ENCODE results near the gene GALNT13.

The GALNT13 gene

DNA sequence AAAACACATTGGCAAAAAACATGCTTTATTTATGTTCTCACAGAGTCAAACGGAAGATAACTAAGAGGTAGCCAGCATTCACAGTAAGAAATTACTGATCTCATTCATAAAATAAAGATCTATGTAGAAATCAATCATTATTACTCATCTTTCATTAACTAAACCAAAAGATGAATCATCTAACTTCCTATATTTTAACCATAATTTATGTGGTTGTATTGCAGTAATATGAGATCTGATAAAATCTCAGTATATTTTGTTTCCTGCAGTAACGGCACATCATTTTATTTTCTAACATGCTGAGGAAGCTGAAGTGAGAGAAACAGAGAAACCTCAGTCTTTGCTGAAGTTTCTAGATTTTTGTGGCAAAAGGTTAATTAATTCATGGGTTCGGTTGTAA is 375.8 kb downstream of the GALNT13 start:
- Histone ChIP-seq H3K79me2 (ENCODE audit: insufficient read depth, low read depth) (no peaks in the 10 kb centered on the region), H4K20me1 (ENCODE audit: insufficient read depth) (no peaks in the 10 kb centered on the region), H2AFZ (ENCODE audit: low read depth) (no peak overlapping the region), H3K27ac (no peak overlapping the region), H3K4me1 (ENCODE audit: low read depth, poor library complexity, severe bottlenecking) (no peaks in the 10 kb centered on the region), H3K9ac (no peak overlapping the region), H3K4me2 (no peak overlapping the region), H3K36me3 (ENCODE audit: insufficient read depth) (no peaks in the 10 kb centered on the region), H3K27me3 (ENCODE audit: insufficient read depth, low read depth) (no peaks in the 10 kb centered on the region), H3K4me3 (IDR thresholded peaks at IDR 0.05; ENCODE audit: insufficient read depth, low read depth, low read length) (no peak overlapping the region)
- TF ChIP-seq, protein P1, sequence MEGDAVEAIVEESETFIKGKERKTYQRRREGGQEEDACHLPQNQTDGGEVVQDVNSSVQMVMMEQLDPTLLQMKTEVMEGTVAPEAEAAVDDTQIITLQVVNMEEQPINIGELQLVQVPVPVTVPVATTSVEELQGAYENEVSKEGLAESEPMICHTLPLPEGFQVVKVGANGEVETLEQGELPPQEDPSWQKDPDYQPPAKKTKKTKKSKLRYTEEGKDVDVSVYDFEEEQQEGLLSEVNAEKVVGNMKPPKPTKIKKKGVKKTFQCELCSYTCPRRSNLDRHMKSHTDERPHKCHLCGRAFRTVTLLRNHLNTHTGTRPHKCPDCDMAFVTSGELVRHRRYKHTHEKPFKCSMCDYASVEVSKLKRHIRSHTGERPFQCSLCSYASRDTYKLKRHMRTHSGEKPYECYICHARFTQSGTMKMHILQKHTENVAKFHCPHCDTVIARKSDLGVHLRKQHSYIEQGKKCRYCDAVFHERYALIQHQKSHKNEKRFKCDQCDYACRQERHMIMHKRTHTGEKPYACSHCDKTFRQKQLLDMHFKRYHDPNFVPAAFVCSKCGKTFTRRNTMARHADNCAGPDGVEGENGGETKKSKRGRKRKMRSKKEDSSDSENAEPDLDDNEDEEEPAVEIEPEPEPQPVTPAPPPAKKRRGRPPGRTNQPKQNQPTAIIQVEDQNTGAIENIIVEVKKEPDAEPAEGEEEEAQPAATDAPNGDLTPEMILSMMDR (conservative IDR thresholded peaks at IDR 0.05; ENCODE audit: low read depth, low read length): no peak

DNA sequence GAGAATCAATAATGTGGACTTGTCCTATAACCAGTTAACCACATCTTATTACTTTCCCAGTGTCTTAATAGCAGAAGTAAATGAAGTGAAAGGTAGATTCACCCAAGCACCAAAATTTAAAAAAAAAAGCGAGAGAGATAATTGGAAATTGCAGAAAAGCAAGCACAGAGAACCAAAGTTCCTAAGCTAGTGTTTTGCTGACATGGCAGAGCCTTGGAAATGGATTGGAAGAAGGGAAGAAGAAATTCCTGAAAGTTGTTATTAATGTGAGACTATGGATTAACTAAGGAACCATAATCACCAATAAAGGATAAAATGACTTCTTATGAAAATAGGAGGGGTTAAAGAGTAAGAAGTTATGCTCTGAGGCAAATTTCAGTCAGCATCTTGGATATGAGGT is 384.4 kb downstream of the GALNT13 start:
- Histone ChIP-seq H4K20me1 (ENCODE audit: insufficient read depth) (no peaks in the 10 kb centered on the region), H3K79me2 (ENCODE audit: insufficient read depth, low read depth) (no peaks in the 10 kb centered on the region), H3K36me3 (ENCODE audit: insufficient read depth) (no peaks in the 10 kb centered on the region), H3K4me1 (ENCODE audit: low read depth, poor library complexity, severe bottlenecking) (no peaks in the 10 kb centered on the region), H2AFZ (ENCODE audit: low read depth) (no peak overlapping the region), H3K4me3 (IDR thresholded peaks at IDR 0.05; ENCODE audit: insufficient read depth, low read depth, low read length) (no peak overlapping the region), H3K9ac (no peak overlapping the region), H3K4me2 (no peak overlapping the region), H3K27me3 (ENCODE audit: insufficient read depth, low read depth) (no peaks in the 10 kb centered on the region), H3K27ac (no peak overlapping the region)
- TF ChIP-seq, protein P1 (conservative IDR thresholded peaks at IDR 0.05; ENCODE audit: low read depth, low read length): no peak

DNA sequence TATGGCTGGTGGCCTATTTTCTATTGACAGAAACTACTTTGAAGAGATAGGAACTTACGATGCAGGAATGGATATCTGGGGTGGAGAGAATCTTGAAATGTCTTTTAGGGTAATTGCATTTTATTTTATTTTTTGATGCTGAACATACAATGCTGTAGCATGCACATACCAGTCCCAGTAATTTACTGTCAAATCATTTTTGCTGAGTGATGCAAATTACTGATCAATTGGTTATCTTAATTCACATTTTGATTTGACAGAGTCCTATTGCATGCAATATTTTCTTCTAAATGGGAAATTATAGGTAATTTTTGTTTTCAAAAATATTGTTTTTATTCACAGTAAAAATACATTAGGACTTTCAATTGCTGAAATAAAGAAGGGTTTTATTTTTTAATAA is 387.3 kb downstream of the GALNT13 start:
- no peaks in the 10 kb centered on the region for H3K36me3 ChIP-seq (ENCODE audit: insufficient read depth)
- H3K79me2 ChIP-seq (ENCODE audit: insufficient read depth, low read depth): no peaks in the 10 kb centered on the region
- no peak overlapping the region for H3K27ac ChIP-seq
- H3K4me1 ChIP-seq (ENCODE audit: low read depth, poor library complexity, severe bottlenecking): no peaks in the 10 kb centered on the region
- TF ChIP-seq, protein P1 (conservative IDR thresholded peaks at IDR 0.05; ENCODE audit: low read depth, low read length): no peak
- no peaks in the 10 kb centered on the region for H3K27me3 ChIP-seq (ENCODE audit: insufficient read depth, low read depth)
- no peaks in the 10 kb centered on the region for H4K20me1 ChIP-seq (ENCODE audit: insufficient read depth)
- no peak overlapping the region for H3K4me2 ChIP-seq
- no peak overlapping the region for H2AFZ ChIP-seq (ENCODE audit: low read depth)
- no peak overlapping the region for H3K4me3 ChIP-seq (IDR thresholded peaks at IDR 0.05; ENCODE audit: insufficient read depth, low read depth, low read length)
- no peak overlapping the region for H3K9ac ChIP-seq

DNA sequence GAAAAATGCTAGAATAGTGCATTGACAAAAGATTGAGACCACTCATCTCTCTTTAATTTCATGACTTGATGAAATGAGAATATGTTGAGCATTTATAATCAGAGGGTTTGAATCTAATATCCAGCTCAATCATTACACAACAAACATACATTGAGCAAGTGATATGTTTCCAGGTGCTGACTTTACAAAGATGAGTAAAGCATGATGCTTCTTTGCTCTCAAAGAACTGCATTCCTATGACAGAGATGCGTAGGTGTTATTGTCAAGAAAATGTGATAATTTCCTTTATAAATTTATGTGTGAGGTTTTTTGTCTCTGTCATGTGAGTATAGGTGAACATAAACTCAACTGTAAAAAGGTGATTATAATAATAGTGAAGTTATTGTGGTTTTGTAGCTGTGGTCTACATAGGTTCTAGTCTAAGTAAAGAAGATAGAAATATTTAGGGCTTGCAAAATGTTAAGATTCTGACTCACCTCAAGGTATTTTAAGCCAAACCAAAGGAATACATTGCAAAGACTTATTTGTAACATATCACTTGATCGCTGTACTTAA is 389.8 kb downstream of the GALNT13 start:
- no peaks in the 10 kb centered on the region for H3K36me3 ChIP-seq (ENCODE audit: insufficient read depth)
- H3K4me1 ChIP-seq (ENCODE audit: low read depth, poor library complexity, severe bottlenecking): no peaks in the 10 kb centered on the region
- no peak overlapping the region for H2AFZ ChIP-seq (ENCODE audit: low read depth)
- H3K79me2 ChIP-seq (ENCODE audit: insufficient read depth, low read depth): no peaks in the 10 kb centered on the region
- H4K20me1 ChIP-seq (ENCODE audit: insufficient read depth): no peaks in the 10 kb centered on the region
- no peaks in the 10 kb centered on the region for H3K27me3 ChIP-seq (ENCODE audit: insufficient read depth, low read depth)
- H3K4me2 ChIP-seq: no peak overlapping the region
- TF ChIP-seq, protein P1 (conservative IDR thresholded peaks at IDR 0.05; ENCODE audit: low read depth, low read length): no peak
- no peak overlapping the region for H3K9ac ChIP-seq
- no peak overlapping the region for H3K27ac ChIP-seq
- no peak overlapping the region for H3K4me3 ChIP-seq (IDR thresholded peaks at IDR 0.05; ENCODE audit: insufficient read depth, low read depth, low read length)
